Measurements from ENCODE around the gene DPP10.

The DPP10 gene

DNA sequence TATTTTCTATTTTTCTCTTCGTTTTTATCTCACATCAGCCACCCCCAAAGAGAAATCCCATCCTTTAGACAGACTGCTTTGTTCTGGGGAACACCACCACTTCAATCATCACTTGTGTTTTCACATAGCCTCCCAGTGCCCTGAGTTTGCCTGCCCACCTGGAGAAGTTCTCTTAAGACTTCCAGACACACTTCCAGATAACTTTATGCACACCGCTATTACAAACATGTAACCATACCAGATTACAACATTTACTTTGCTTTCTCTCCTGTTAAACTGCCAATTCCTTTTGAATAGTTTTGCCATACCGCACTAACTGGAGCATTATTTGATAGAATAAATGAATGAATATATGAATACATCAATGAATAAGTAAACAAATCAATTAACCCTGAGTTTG lies 1353.6 kb downstream of the DPP10 start:
- no peak for DNase-seq (ENCODE audit: low read depth)
- no peak for TF ChIP-seq CTCF (conservative IDR thresholded peaks at IDR 0.05; ENCODE audit: control insufficient read depth, insufficient read depth, low read depth, low read length)
- no peak overlapping the region for H3K4me3 ChIP-seq (ENCODE audit: control insufficient read depth, low read depth, low read length)

DNA sequence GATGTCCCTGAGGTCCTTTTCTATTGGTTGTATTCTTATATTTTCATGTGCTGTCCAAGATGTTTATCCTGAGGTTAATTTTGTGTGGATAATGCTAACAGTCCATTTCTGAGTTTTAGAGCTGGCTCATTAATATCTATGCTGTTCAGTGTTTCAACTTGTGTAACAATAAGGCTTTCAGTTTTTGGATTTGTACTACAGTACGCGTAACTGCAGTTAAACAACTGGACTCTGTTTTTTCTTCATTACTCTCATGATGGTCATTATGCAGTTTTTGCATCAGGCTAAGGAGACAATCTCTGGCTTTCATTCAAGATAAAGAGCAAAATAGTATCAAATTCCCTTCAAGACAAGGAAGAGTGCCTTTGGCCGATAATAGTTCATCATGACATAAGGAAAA lies 1364.8 kb downstream of the DPP10 start:
- DNase-seq (ENCODE audit: low read depth) = no peak
- no peak overlapping the region for H3K4me3 ChIP-seq (ENCODE audit: control insufficient read depth, low read depth, low read length)
- TF ChIP-seq CTCF (conservative IDR thresholded peaks at IDR 0.05; ENCODE audit: control insufficient read depth, insufficient read depth, low read depth, low read length) = no peak

GRCh38 chr2:115825912-115826311 lies 1383.5 kb downstream of the DPP10 start:
- no peak overlapping the region for H3K4me3 ChIP-seq (ENCODE audit: control insufficient read depth, low read depth, low read length)
- DNase-seq (ENCODE audit: low read depth) = no peak
- TF ChIP-seq CTCF (conservative IDR thresholded peaks at IDR 0.05; ENCODE audit: control insufficient read depth, insufficient read depth, low read depth, low read length) = no peak

DNA sequence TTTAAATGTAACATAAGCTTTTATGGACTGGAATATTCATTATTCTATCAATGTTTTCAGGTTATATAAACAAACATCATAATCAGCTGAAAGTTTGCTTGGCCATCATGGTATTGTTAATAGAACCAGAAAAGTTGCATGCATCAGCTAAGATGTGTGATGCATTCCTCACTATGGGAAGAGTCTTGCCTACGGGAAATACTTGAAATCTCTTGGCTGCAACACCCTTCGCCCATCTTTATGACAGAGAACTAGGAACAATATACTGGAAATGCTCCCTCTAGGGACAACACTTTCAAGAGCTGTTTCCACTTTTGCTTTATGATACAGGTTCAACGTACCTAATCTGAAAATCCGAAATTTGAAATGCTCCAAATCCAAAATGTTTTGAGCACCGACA lies 1390.8 kb downstream of the DPP10 start:
- TF ChIP-seq CTCF (conservative IDR thresholded peaks at IDR 0.05; ENCODE audit: control insufficient read depth, insufficient read depth, low read depth, low read length) = no peak
- DNase-seq (ENCODE audit: low read depth) = no peak
- no peak overlapping the region for H3K4me3 ChIP-seq (ENCODE audit: control insufficient read depth, low read depth, low read length)

DNA sequence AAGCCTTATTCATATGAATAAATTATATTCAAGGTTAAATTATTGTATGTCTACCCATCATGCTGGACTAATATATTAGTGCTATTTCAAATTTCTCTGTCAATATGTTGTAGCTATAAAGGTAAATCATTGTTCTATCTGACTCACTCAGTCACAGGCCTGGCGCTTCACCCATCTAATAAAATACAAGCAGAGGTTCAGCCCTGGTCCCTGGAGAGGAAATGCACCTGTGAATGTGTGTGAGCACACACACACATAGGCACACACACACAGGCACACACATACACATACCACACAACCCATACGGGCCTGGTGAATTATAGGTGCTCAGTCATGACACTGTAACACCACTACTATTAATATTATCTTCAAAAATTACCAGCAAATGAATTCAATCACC lies 1396.1 kb downstream of the DPP10 start:
- no peak for TF ChIP-seq CTCF (conservative IDR thresholded peaks at IDR 0.05; ENCODE audit: control insufficient read depth, insufficient read depth, low read depth, low read length)
- no peak overlapping the region for H3K4me3 ChIP-seq (ENCODE audit: control insufficient read depth, low read depth, low read length)
- no peak for DNase-seq (ENCODE audit: low read depth)

DNA sequence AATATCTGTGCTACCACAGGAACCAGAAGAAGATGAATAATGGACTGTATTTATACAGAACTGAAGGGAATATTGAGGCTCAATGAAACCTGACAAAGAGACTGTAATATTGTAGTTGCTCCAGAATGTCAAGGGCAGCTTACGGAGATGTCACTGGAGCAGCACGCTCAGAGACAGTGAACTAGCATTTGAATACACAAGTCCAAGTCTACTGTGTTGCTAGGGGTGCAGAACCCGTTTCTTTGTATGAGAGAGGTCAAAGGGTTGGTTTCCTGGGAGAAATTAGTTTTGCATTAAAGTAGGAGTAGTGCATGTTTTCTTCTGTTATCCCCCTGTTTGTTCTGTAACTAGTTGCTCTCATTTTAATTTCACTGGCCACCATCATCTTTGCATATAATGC lies 1399.9 kb downstream of the DPP10 start:
- no peak overlapping the region for H3K4me3 ChIP-seq (ENCODE audit: control insufficient read depth, low read depth, low read length)
- no peak for TF ChIP-seq CTCF (conservative IDR thresholded peaks at IDR 0.05; ENCODE audit: control insufficient read depth, insufficient read depth, low read depth, low read length)

DNA sequence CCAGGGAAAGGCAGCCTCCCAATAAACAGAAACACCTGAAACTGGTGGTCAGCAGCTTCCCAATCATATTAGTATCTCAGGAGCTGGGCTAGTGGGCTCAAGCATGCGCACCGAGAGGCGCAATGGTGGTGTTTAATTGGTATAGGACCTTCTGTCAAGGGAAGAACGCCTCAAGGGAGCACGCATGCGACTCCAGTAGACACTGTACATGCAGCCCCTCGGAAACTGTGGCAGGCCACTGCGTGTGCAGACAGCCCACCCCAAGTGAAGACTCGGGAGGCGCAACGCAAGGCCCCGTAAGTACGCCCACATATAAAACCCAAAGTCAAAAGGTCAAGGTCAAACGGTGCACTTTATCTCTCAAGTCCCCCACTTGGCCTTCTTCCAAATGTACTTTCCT lies 1405.8 kb downstream of the DPP10 start:
- DNase-seq (ENCODE audit: low read depth) = no peak
- no peak for TF ChIP-seq CTCF (conservative IDR thresholded peaks at IDR 0.05; ENCODE audit: control insufficient read depth, insufficient read depth, low read depth, low read length)
- no peak overlapping the region for H3K4me3 ChIP-seq (ENCODE audit: control insufficient read depth, low read depth, low read length)

More for the DNA sequence above, 1399.9 kb downstream of the DPP10 start:
- DNase-seq (ENCODE audit: low read depth) = no peak

All from fibroblast of mammary gland (primary cell).